Neural cell (in vitro differentiated cells): Measurements from ENCODE around the gene INSIG1. TPM values are rescaled to one million over a fixed set of nuclear protein-coding genes. Genes with fewer than 3 reads are reported as not detected.

Source experiments
- H2AFZ ChIP-seq: fragments of 200-600, 300-800 bp; sonication (generic), shearing (Covaris generic); 2 replicates; pipeline ENCODE4 v1.6.0; 2014; ENCODE audit warnings: low read depth, mild to moderate bottlenecking, antibody characterized with exemption, low read length, moderate library complexity
- H3F3A ChIP-seq: fragments of 200-600 bp; shearing (Covaris generic); 2 replicates; pipeline ENCODE4 v1.6.1; 2016; ENCODE audit warnings: mild to moderate bottlenecking, moderate library complexity, mixed read lengths, antibody characterized with exemption, low read length; ENCODE audit not compliant: insufficient read depth, poor library complexity, severe bottlenecking
- H3K27ac ChIP-seq: fragments of 200-600, 300-800 bp; sonication (generic), shearing (Covaris generic); 2 replicates; pipeline ENCODE4 v1.5.1; 2014; ENCODE audit warnings: mild to moderate bottlenecking, low read length, moderate library complexity
- H3K27me3 ChIP-seq: fragments of 300-800, 200-600 bp; sonication (generic), shearing (Covaris generic); 2 replicates; pipeline ENCODE4 v1.6.0; 2014; ENCODE audit warnings: mild to moderate bottlenecking, low read depth, low read length, moderate library complexity; ENCODE audit not compliant: insufficient read depth
- H3K36me3 ChIP-seq: fragments of 300-800, 200-600 bp; sonication (generic), shearing (Covaris generic); 2 replicates; pipeline ENCODE4 v1.5.1; 2014; ENCODE audit warnings: mild to moderate bottlenecking, antibody characterized with exemption, low read length, moderate library complexity; ENCODE audit not compliant: insufficient read depth
- H3K4me2 ChIP-seq: fragments of 300-800, 200-600 bp; sonication (generic), shearing (Covaris generic); 2 replicates; pipeline ENCODE4 v1.6.0; 2014; ENCODE audit warnings: mild to moderate bottlenecking, low read length
- H3K4me3 ChIP-seq: fragments of 300-800, 200-600 bp; sonication (generic), shearing (Covaris generic); 2 replicates; pipeline ENCODE4 v1.5.1; 2014; ENCODE audit warnings: mild to moderate bottlenecking, low read length, moderate library complexity
- H3K79me2 ChIP-seq: fragments of 200-600 bp; shearing (Covaris generic); replicated peaks from 2 replicates; pipeline ENCODE4 v1.6.0; 2014; ENCODE audit warnings: mild to moderate bottlenecking, low read length, moderate library complexity; ENCODE audit not compliant: insufficient read depth
- H3K9ac ChIP-seq: fragments of 300-800, 200-600 bp; sonication (generic), shearing (Covaris generic); 2 replicates; pipeline ENCODE4 v1.6.1; 2016; ENCODE audit warnings: mild to moderate bottlenecking, low read length, mixed read lengths
- H3K9me2 ChIP-seq: fragments of 200-600 bp; shearing (Covaris generic); 2 replicates; pipeline ENCODE4 v1.6.1; 2016; ENCODE audit warnings: mild to moderate bottlenecking, low read length, mixed read lengths; ENCODE audit not compliant: insufficient read depth
- H3K9me3 ChIP-seq: fragments of 200-600, 300-800 bp; sonication (generic), shearing (Covaris generic); 2 replicates; pipeline ENCODE4 v1.6.1; 2016; ENCODE audit warnings: mild to moderate bottlenecking, mixed run types, low read length, moderate library complexity, mixed read lengths
- H4K20me1 ChIP-seq: fragments of 200-600 bp; shearing (Covaris generic); 2 replicates; pipeline ENCODE4 v1.6.1; 2016; ENCODE audit warnings: mild to moderate bottlenecking, mixed run types; ENCODE audit not compliant: insufficient read depth
- EP300 ChIP-seq: fragments of 450-650 bp; conservative IDR thresholded peaks from 2 replicates; pipeline ENCODE4 v1.6.1; 2014; ENCODE audit warnings: antibody characterized with exemption, mild to moderate bottlenecking, moderate library complexity; ENCODE audit not compliant: poor library complexity, severe bottlenecking
- EZH2 ChIP-seq: fragments of 200-600, 300-800 bp; shearing (Covaris generic), sonication (generic); IDR thresholded peaks from 2 replicates; pipeline ENCODE4 v1.6.1; 2014; ENCODE audit warnings: antibody characterized with exemption, low read length, borderline replicate concordance, mild to moderate bottlenecking; ENCODE audit not compliant: insufficient read depth, poor library complexity, severe bottlenecking
- MXI1 ChIP-seq: fragments of 450-650 bp; conservative IDR thresholded peaks from 2 replicates; pipeline ENCODE4 v1.6.1; 2014; ENCODE audit warnings: antibody characterized with exemption, mild to moderate bottlenecking; ENCODE audit not compliant: poor library complexity, severe bottlenecking
- POLR2AphosphoS5 ChIP-seq: IDR thresholded peaks from 2 replicates; pipeline ENCODE4 v1.6.1; 2012
- RAD21 ChIP-seq: fragments of 450-650 bp; conservative IDR thresholded peaks from 2 replicates; pipeline ENCODE4 v1.6.1; 2014; ENCODE audit warnings: antibody characterized with exemption, mild to moderate bottlenecking, moderate library complexity
- SMC3 ChIP-seq: fragments of 450-650 bp; conservative IDR thresholded peaks from 2 replicates; pipeline ENCODE4 v1.6.1; 2014; ENCODE audit warnings: antibody characterized with exemption, mild to moderate bottlenecking, moderate library complexity; ENCODE audit not compliant: poor library complexity
- TAF1 ChIP-seq: IDR thresholded peaks from 2 replicates; pipeline ENCODE4 v1.6.1; 2012; ENCODE audit warnings: low read depth
- polyA plus RNA-seq: library from polyadenylated mRNA; depleted of rRNA; stranded (reverse); fragments of >200 nt; gene quantifications from 2 replicates; pipeline ENCODE4 v1.2.3, GENCODE V29; 2014
- TF ChIP-seq, protein P1 (sequence below): IDR thresholded peaks from 2 replicates; pipeline ENCODE4 v1.6.1; 2012; ENCODE audit warnings: borderline replicate concordance
- TF ChIP-seq, protein P2 (sequence below): fragments of 450-650 bp; IDR thresholded peaks from 2 replicates; pipeline ENCODE4 v1.5.1; 2014; ENCODE audit warnings: antibody characterized with exemption, mild to moderate bottlenecking, moderate library complexity; ENCODE audit not compliant: poor library complexity, severe bottlenecking

The INSIG1 gene
- polyA plus RNA-seq, 1 donor from 2014 or later = 71.0 TPM

DNA sequence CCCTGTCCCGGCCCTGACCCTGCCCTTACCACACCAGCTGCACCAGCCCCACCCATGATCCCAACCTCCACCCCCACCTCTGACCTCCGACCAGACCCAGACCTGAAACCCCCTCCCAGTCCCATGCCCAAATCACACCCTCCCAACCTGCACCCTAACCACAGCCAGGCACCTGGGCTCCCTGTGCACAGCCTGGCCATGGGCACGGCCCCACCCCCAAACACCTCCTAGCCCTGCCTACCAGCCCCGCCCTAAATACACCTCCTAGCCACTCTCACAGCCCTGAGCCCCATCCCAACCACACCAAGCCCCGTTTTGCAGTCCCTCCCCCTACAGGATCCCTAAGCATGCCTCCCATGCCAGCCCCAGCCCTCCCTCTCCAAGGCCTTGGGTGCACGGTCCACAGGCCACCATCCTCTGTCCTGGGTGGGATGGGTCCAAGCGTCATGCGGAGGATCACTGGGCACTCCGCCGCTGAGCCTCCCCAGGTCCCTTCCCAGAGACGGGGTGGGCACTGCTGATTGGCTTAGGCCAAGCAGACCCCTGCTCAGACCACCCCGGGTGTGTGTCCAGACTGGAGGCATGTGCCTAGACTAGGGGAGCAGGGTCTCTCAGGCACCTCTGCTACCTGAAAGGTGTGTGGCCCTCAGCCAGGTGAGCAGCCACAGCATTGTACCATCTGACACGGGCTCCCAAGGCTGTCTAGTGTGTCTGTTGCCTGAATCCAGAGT is 30.1 kb downstream of the INSIG1 start:
- no peak overlapping the region for H3K9ac ChIP-seq
- no peaks in the 10 kb centered on the region for H3F3A ChIP-seq
- H3K9me2 ChIP-seq = no peaks in the 10 kb centered on the region
- no peak overlapping the region for H3K4me3 ChIP-seq
- no peaks in the 10 kb centered on the region for H3K36me3 ChIP-seq
- H4K20me1 ChIP-seq = no peaks in the 10 kb centered on the region
- H3K27me3 ChIP-seq = peaks cover 5% of the 10 kb centered on the region
- no peak overlapping the region for H3K4me2 ChIP-seq
- TF ChIP-seq, protein P1, sequence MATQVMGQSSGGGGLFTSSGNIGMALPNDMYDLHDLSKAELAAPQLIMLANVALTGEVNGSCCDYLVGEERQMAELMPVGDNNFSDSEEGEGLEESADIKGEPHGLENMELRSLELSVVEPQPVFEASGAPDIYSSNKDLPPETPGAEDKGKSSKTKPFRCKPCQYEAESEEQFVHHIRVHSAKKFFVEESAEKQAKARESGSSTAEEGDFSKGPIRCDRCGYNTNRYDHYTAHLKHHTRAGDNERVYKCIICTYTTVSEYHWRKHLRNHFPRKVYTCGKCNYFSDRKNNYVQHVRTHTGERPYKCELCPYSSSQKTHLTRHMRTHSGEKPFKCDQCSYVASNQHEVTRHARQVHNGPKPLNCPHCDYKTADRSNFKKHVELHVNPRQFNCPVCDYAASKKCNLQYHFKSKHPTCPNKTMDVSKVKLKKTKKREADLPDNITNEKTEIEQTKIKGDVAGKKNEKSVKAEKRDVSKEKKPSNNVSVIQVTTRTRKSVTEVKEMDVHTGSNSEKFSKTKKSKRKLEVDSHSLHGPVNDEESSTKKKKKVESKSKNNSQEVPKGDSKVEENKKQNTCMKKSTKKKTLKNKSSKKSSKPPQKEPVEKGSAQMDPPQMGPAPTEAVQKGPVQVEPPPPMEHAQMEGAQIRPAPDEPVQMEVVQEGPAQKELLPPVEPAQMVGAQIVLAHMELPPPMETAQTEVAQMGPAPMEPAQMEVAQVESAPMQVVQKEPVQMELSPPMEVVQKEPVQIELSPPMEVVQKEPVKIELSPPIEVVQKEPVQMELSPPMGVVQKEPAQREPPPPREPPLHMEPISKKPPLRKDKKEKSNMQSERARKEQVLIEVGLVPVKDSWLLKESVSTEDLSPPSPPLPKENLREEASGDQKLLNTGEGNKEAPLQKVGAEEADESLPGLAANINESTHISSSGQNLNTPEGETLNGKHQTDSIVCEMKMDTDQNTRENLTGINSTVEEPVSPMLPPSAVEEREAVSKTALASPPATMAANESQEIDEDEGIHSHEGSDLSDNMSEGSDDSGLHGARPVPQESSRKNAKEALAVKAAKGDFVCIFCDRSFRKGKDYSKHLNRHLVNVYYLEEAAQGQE = no peak
- TF ChIP-seq EZH2 (no peak), EP300 (no peak)
- TF ChIP-seq, protein P2, sequence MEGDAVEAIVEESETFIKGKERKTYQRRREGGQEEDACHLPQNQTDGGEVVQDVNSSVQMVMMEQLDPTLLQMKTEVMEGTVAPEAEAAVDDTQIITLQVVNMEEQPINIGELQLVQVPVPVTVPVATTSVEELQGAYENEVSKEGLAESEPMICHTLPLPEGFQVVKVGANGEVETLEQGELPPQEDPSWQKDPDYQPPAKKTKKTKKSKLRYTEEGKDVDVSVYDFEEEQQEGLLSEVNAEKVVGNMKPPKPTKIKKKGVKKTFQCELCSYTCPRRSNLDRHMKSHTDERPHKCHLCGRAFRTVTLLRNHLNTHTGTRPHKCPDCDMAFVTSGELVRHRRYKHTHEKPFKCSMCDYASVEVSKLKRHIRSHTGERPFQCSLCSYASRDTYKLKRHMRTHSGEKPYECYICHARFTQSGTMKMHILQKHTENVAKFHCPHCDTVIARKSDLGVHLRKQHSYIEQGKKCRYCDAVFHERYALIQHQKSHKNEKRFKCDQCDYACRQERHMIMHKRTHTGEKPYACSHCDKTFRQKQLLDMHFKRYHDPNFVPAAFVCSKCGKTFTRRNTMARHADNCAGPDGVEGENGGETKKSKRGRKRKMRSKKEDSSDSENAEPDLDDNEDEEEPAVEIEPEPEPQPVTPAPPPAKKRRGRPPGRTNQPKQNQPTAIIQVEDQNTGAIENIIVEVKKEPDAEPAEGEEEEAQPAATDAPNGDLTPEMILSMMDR = no peak
- no peaks in the 10 kb centered on the region for H3K9me3 ChIP-seq
- H2AFZ ChIP-seq = no peak overlapping the region
- no peak overlapping the region for H3K27ac ChIP-seq
- no peaks in the 10 kb centered on the region for H3K79me2 ChIP-seq

DNA sequence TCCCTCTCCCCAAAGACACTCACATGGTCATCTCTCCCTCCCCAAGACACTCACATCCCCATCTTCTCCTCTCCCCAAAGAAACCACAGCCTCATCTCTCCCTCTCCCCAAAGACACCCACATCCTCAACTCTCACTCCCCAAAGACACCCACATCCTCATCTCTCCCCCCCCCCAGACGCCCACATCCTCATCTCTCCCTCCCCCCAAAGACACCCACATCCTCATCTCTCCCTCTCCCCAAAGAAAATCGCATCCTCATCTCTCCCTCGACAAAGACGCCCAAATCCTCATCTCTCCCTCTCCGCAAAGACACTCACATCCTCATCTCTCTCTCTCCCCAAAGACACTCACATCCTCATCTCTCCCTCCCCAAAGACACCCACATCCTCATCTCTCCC is 31.5 kb downstream of the INSIG1 start:
- Histone ChIP-seq H3K36me3 (no peaks in the 10 kb centered on the region), H3K4me2 (no peak overlapping the region), H3F3A (no peaks in the 10 kb centered on the region), H4K20me1 (no peaks in the 10 kb centered on the region), H3K27me3 (peaks cover 5% of the 10 kb centered on the region), H3K9me2 (no peaks in the 10 kb centered on the region), H2AFZ (no peak overlapping the region), H3K27ac (no peak overlapping the region), H3K9me3 (no peaks in the 10 kb centered on the region), H3K4me3 (no peak overlapping the region), H3K79me2 (no peaks in the 10 kb centered on the region), H3K9ac (no peak overlapping the region)
- TF ChIP-seq POLR2AphosphoS5 (no peak), MXI1 (no peak)

DNA sequence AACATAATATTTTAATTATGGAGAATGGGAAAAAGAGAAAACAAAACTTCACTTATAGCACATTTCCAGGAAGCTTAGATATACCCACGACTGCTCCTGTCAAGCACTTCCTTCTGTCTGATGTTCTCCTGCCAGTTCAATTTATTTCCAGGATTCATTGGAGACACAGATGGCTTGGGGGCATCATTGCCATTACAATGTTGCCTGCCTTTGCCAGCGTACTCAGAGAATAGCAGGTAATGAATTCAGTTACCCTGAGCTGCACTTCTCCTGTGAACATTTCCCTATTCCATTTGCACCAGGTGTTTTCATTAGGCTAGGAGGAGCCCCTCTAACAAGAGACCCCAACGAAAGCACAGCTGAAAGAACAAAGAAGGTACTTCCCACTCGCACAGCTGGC is 33.7 kb downstream of the INSIG1 start:
- Histone ChIP-seq H3K4me2 (no peak overlapping the region), H3K9me2 (no peaks in the 10 kb centered on the region), H4K20me1 (no peaks in the 10 kb centered on the region), H3F3A (no peaks in the 10 kb centered on the region), H3K36me3 (no peaks in the 10 kb centered on the region), H2AFZ (no peak overlapping the region), H3K4me3 (no peak overlapping the region), H3K9me3 (no peaks in the 10 kb centered on the region), H3K9ac (no peak overlapping the region), H3K27ac (no peak overlapping the region), H3K27me3 (peaks cover 5% of the 10 kb centered on the region), H3K79me2 (no peaks in the 10 kb centered on the region)
- TF ChIP-seq SMC3 (no peak), EZH2 (no peak), TAF1 (no peak), MXI1 (no peak), EP300 (no peak), POLR2AphosphoS5 (no peak), RAD21 (no peak)
- TF ChIP-seq, protein P1 = no peak
- TF ChIP-seq, protein P2 = no peak
